Measurements from ENCODE around the gene FAM89B.

Gene FAM89B

DNA sequence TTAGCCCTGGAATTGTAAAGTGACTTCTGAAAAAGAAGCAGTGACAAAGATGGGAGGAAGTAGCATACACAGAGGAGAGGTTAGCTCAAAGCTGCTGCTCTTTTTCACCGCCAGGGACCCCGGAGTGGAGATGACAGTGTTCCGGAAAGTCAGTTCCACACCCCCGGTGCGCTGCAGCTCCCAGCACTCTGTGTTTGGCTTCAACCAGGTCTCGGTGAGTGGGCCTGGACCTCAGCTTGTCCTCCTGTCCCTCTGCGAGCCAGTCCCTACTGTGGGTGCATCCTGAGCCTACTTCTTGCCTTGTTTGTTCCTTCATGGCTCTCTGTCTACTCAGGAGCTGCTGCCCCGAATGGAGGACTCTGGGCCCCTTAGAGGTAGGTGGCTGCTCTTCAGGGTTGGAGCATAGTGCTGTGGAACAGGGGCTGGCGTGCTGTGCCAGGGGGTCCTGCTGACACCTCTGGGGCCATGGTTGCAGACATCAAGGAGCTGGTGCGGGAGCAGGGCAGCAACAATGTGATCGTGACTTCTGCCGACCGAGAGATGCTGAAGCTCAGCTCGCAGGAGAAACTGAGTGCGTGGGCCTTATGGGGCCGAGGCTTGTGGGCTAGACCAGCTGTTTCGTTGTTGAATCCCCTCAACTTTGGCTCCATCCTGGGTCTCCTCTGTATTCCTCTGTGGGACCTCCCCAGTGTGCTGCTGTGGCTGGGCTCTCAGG, 45.0 kb downstream of the FAM89B start:
- no peak for TF ChIP-seq CTCF (conservative IDR thresholded peaks at IDR 0.05; ENCODE audit: low read depth, low read length)
- no peak for DNase-seq (ENCODE audit: low read depth)
- no peak overlapping the region for H3K4me3 ChIP-seq (ENCODE audit: low read depth, low read length)

DNA sequence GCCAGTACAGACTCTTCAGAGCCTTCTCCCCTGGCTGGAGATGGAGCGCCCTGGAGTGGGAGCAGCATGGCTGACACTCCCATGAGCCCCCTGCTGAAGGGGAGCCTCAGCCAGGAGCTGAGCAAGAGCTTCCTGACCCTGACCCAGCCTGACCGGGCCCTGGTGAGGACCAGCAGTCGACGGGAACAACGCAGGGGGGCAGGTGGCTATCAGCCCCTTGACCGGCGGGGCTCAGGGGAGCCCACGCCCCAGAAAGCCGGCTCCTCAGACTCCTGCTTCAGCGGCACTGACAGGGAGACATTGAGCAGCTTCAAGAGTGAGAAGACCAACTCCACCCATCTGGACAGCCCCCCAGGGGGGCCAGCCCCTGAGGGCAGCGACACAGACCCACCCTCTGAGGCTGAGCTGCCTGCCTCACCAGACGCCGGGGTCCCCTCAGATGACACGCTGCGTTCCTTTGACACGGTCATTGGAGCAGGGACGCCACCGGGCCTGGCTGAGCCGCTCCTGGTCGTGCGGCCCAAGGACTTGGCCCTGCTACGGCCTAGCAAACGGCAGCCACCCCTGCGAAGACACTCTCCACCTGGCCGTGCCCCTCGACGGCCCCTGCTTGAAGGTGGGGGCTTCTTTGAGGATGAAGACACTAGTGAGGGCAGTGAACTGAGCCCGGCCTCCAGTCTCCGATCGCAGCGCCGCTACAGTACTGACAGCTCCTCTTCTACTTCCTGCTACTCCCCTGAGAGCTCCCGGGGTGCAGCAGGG, 45.8 kb downstream of the FAM89B start:
- H3K4me3 ChIP-seq (ENCODE audit: low read depth, low read length) = no peak overlapping the region
- no peak for TF ChIP-seq CTCF (conservative IDR thresholded peaks at IDR 0.05; ENCODE audit: low read depth, low read length)
- DNase-seq (ENCODE audit: low read depth) = no peak

GRCh38 chr11:65618763-65619162, 46.4 kb downstream of the FAM89B start:
- no peak for TF ChIP-seq CTCF (conservative IDR thresholded peaks at IDR 0.05; ENCODE audit: low read depth, low read length)
- no peak for DNase-seq (ENCODE audit: low read depth)
- H3K4me3 ChIP-seq (ENCODE audit: low read depth, low read length) = no peak overlapping the region

- no peak overlapping the region for H3K4me3 ChIP-seq (ENCODE audit: low read depth, low read length)
- no peak for TF ChIP-seq CTCF (conservative IDR thresholded peaks at IDR 0.05; ENCODE audit: low read depth, low read length)
Observed at GRCh38 chr11:65619281-65619928, 47.1 kb downstream of the FAM89B start.

DNA sequence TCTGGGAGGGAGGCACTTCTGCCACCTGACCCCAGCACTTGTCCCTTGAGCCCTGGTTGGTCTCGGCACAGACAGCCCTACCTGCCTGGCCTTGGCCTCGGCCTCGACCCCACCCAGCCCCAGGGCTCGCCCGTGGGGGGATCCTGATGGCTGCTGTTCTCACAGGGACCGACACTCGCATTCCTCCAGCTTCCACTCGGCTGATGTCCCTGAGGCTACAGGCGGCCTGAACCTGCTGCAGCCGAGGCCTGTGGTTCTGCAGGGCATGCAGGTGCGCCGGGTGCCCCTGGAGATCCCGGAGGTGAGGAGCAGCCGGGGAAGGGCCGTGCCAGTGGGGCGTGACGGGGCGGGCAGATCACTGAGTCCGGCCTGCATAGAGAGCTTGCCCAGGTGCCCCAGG, 48.3 kb downstream of the FAM89B start:
- TF ChIP-seq CTCF (conservative IDR thresholded peaks at IDR 0.05; ENCODE audit: low read depth, low read length) = no peak
- no peak for DNase-seq (ENCODE audit: low read depth)
- H3K4me3 ChIP-seq (ENCODE audit: low read depth, low read length) = no peak overlapping the region

More at GRCh38 chr11:65619281-65619928, 47.1 kb downstream of the FAM89B start:
- DNase-seq (ENCODE audit: low read depth) = no peak

GRCh38 chr11:65621460-65621859, 49.1 kb downstream of the FAM89B start:
- DNase-seq (ENCODE audit: low read depth) = no peak
- H3K4me3 ChIP-seq (ENCODE audit: low read depth, low read length) = no peak overlapping the region
- TF ChIP-seq CTCF (conservative IDR thresholded peaks at IDR 0.05; ENCODE audit: low read depth, low read length) = no peak

All from choroid plexus epithelial cell (primary cell).